ENCODE data around the gene FAM118B.

The FAM118B gene

DNA sequence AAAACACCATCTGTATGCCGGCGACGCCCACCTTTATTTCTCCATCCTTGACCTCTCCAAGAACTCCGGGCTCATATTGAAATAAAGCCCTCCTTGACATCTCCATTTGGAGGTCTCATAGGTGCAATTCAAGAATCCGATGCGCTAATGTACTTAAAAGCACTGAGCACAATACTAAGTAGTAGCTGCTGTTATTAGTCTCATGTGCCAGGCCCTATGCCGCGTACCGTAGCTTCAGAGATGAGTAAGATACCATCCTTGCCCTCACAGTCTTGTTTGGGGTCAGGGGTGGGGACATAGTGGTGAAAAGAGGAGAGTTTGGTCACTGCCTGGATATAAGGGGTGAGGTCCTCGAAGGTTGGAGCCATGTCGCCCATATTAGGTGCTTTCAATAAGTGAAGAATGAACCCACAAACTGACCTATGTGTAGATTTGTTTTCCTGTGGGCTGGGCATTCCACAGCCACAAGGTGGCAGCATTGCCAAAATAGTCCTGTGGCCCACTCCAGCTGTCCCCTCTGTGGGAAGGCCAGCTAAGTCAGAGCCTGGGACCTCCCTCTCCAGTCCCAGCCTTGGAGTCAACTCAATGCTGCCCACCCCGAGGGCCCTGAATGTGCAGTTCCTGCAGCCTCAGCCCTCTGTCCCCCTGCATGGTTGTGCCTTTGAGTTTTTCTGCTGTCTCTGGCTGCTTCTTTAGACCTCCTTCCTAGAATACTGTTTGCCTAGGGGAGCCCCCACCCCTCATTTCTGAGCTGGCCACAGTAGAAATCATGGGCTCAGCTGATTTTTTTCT lies 98.8 kb downstream of the FAM118B start:
- DNase-seq (ENCODE audit: insufficient read length, low spot score): no peak
- peak; percentile 94 for TF ChIP-seq CTCF (IDR thresholded peaks at IDR 0.05; ENCODE audit: insufficient read depth, missing control alignments)
- FAIRE-seq: no peak

- FAIRE-seq: no peak
- no peak for TF ChIP-seq CTCF (IDR thresholded peaks at IDR 0.05; ENCODE audit: insufficient read depth, missing control alignments)
- no peak for DNase-seq (ENCODE audit: insufficient read length, low spot score)
These were observed 99.4 kb downstream of the FAM118B start for GRCh38 chr11:126310992-126311310.

DNA sequence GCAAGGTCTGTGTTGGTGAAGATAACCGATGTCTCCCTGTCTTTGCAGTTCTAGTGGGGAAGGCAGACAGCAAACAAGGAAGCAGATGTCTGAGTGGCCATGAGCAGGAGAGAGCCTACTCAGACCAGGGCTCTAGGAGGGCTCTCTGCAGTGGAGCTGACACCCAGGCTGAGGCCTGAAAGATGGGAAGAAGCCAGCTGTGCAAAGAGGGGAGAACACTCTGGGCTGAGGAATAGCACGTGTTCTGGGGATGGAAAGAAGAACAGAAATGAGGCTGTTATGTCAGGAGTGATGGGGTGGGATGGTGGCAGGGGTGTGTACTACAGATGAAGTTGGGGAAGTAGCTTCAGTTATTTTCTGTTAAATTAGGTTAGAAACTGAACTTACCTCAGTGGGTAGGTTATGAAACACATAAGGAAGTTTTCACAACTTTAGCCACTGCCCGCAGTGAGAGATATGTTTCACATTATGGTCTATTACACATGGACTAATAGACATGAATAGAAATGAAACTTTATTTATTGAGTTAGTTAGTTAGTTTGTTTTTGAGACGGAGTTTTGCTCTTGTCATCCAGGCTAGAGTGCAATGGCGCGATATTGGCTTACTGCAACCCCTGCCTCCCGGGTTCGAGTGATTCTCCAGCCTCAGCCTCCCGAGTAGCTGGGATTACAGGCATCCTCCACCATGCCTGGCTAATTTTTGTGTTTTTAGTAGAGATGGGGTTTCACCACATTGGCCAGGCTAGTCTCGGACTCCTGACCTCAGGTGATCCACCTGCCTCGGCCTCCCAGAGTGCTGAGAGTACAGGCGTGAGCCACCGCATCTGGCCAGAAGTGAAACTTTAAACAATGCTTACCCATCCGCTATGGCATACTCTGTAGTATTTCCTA lies 100.1 kb downstream of the FAM118B start:
- DNase-seq (ENCODE audit: insufficient read length, low spot score) (no peak), FAIRE-seq (no peak)
- no peak for TF ChIP-seq CTCF (IDR thresholded peaks at IDR 0.05; ENCODE audit: insufficient read depth, missing control alignments)
